Upper lobe of left lung (tissue), 6 donors: ENCODE data around the gene GPR180. TPM values are rescaled to one million over a fixed set of nuclear protein-coding genes. Genes with fewer than 3 reads are reported as not detected.

Source experiments
- ATAC-seq, 2 donors: fragments of 200-7000 bp; cut with Tn5 transposase; one replicate each; pipeline ENCODE4 v1.9.1; 2022; ENCODE audit warnings: mild to moderate bottlenecking in 2 of 2, moderate library complexity in 2 of 2; ENCODE audit not compliant: low FRiP score in 2 of 2
- DNase-seq, 2 donors: peaks; one replicate each; pipeline ENCODE4 v3.0.0-alpha.2; 2019 to 2020
- H3K27ac ChIP-seq, 4 donors: fragments of 200-600 bp; sonication (generic); one replicate each; pipeline ENCODE4 v1.5.1; 2016 to 2019
- H3K27me3 ChIP-seq, 4 donors: fragments of 200-600 bp; sonication (generic); one replicate each; pipeline ENCODE4 v1.5.1; 2017 to 2019
- H3K36me3 ChIP-seq, 4 donors: fragments of 200-600 bp; sonication (generic); one replicate each; pipeline ENCODE4 v1.5.1; 2016 to 2019
- H3K4me1 ChIP-seq, 4 donors: fragments of 200-600 bp; sonication (generic); one replicate each; pipeline ENCODE4 v1.5.1; 2018 to 2019
- H3K4me3 ChIP-seq, 4 donors: fragments of 200-600 bp; sonication (generic); one replicate each; pipeline ENCODE4 v1.5.1; 2017 to 2019; ENCODE audit warnings: mild to moderate bottlenecking in 2 of 4, moderate library complexity in 1 of 4
- H3K9me3 ChIP-seq, 4 donors: fragments of 200-600 bp; sonication (generic); one replicate each; pipeline ENCODE4 v1.5.1; 2018 to 2019
- CTCF ChIP-seq, 6 experiments: fragments of 450-650 bp in 4 of 6; fragments of 200-600 bp in 2 of 6; sonication (generic) in 2 of 6; IDR thresholded peaks; one replicate each; pipeline ENCODE4 v1.5.1; 2016 to 2019; ENCODE audit warnings: antibody characterized with exemption in 6 of 6
- EP300 ChIP-seq, 4 donors: sonication (generic); formaldehyde crosslinking; IDR thresholded peaks; one replicate each; pipeline ENCODE4 v1.5.1; 2017; ENCODE audit warnings: antibody characterized with exemption in 4 of 4, control low read depth in 2 of 4
- POLR2A ChIP-seq, 4 donors: fragments of 450-650 bp; IDR thresholded peaks; one replicate each; pipeline ENCODE4 v1.5.1; 2016 to 2017; ENCODE audit warnings: antibody characterized with exemption in 4 of 4, mild to moderate bottlenecking in 2 of 4
- POLR2AphosphoS5 ChIP-seq, 2 donors: sonication (generic); formaldehyde crosslinking; IDR thresholded peaks; one replicate each; pipeline ENCODE4 v1.5.1; 2017; ENCODE audit warnings: antibody characterized with exemption in 2 of 2
- WGBS, 2 donors: methylation state at CpG; one replicate each; pipeline ENCODE4 v1.1.5; 2017 to 2018; 5-methylcytosine and 5-hydroxymethylcytosine counted together
- total RNA-seq, 6 donors: library from RNA; depleted of rRNA in 4 of 6; stranded (reverse); fragments of >200 nt in 4 of 6; gene quantifications; one replicate each; pipeline versions ENCODE4 v1.1.0 to v1.2.1, GENCODE V29; 2016 to 2021
- donor health status: DM: no; HTN: no; CAD: no; lungs with moderate emphysema.
- donor health status: DM: no; HTN: yes; CAD: no; lungs with severe emphysema.

The GPR180 gene
- total RNA-seq, 6 donors from 2014 or later, result 1.6 to 12.2 (median 3.3) TPM

GRCh38 chr13:94595001-94595949, 6.4 kb upstream of the GPR180 start:
- Histone ChIP-seq H3K36me3 (peaks cover 0 to 25% (median 5%) of the 10 kb centered on the region in 4 donors), H3K27ac (peak overlapping the region; percentile 64 to 89 (median 86)), H3K27me3 (no peaks in the 10 kb centered on the region), H3K4me1 (peaks cover 14 to 26% (median 17%) of the 10 kb centered on the region in 4 donors), H3K4me3 (peak overlapping the region; percentile 70 to 90 (median 84)), H3K9me3 (no peaks in the 10 kb centered on the region)
- ATAC-seq (peak; percentile 72 to 78), DNase-seq (peak in 1 of 2 donors; percentile 39)
- 7 to 9% methylated on average over 16 of the region's 16 CpGs for WGBS, 2 donors
- TF ChIP-seq CTCF (IDR thresholded peaks at IDR 0.05) (no peak), POLR2AphosphoS5 (IDR thresholded peaks at IDR 0.05) (no peak), POLR2A (IDR thresholded peaks at IDR 0.05) (no peak), EP300 (IDR thresholded peaks at IDR 0.05) (no peak)

GRCh38 chr13:94595950-94596574, 5.6 kb upstream of the GPR180 start, which contains the start of gene TGDS:
TSS of gene TGDS (minus strand) at chr13:94596152. CDS start at chr13:94596136, 16 bp downstream.
- no peak for TF ChIP-seq EP300 (IDR thresholded peaks at IDR 0.05)
- peak; percentile 84 to 93 for TF ChIP-seq POLR2AphosphoS5 (IDR thresholded peaks at IDR 0.05)
- peak in 3 of 4 donors; percentile 41 to 83 (median 71) for TF ChIP-seq POLR2A (IDR thresholded peaks at IDR 0.05)
- peak in 3 of 6 experiments; percentile 18 to 33 (median 24) for TF ChIP-seq CTCF (IDR thresholded peaks at IDR 0.05)
- peaks cover 14 to 26% (median 17%) of the 10 kb centered on the region in 4 donors for H3K4me1 ChIP-seq
- peak within 1 kb of the TSS; percentile 64 to 89 (median 86) for H3K27ac ChIP-seq
- ATAC-seq, result peak; percentile 100
- DNase-seq, result peak; percentile 96 to 97
- peak within 1 kb of the TSS; percentile 70 to 90 (median 84) for H3K4me3 ChIP-seq
- H3K36me3 ChIP-seq, result peaks cover 0 to 18% (median 5%) of the 10 kb centered on the region in 4 donors
- H3K9me3 ChIP-seq, result no peaks in the 10 kb centered on the region
- 1 to 3% methylated on average over 25 to 41 of the region's 41 CpGs for WGBS, 2 donors
- H3K27me3 ChIP-seq, result no peaks in the 10 kb centered on the region

- Histone ChIP-seq H3K36me3 (peaks cover 0 to 13% (median 5%) of the 10 kb centered on the region in 4 donors), H3K4me1 (peaks cover 14 to 26% (median 19%) of the 10 kb centered on the region in 4 donors), H3K9me3 (no peaks in the 10 kb centered on the region), H3K4me3 (peak overlapping the region in 3 of 4 donors; percentile 70 to 90 (median 78)), H3K27me3 (no peaks in the 10 kb centered on the region), H3K27ac (peak overlapping the region in 1 of 4 donors; percentile 89)
- no peak for DNase-seq
- WGBS, 2 donors, result 72 to 76% methylated on average over 20 of the region's 20 CpGs
- ATAC-seq, result no peak
- no peak for TF ChIP-seq CTCF (IDR thresholded peaks at IDR 0.05)
- no peak for TF ChIP-seq POLR2AphosphoS5 (IDR thresholded peaks at IDR 0.05)
- TF ChIP-seq POLR2A (IDR thresholded peaks at IDR 0.05), result no peak
- TF ChIP-seq EP300 (IDR thresholded peaks at IDR 0.05), result no peak
These were observed 5.1 kb upstream of the GPR180 start for GRCh38 chr13:94596575-94596971.

GRCh38 chr13:94598281-94598680, 3.4 kb upstream of the GPR180 start:
- TF ChIP-seq POLR2AphosphoS5 (IDR thresholded peaks at IDR 0.05), result no peak
- TF ChIP-seq POLR2A (IDR thresholded peaks at IDR 0.05), result no peak
- TF ChIP-seq CTCF (IDR thresholded peaks at IDR 0.05), result no peak
- TF ChIP-seq EP300 (IDR thresholded peaks at IDR 0.05), result no peak
- WGBS, 2 donors, result 93 to 99% methylated on average over 3 of the region's 3 CpGs
- no peaks in the 10 kb centered on the region for H3K9me3 ChIP-seq
- H3K27ac ChIP-seq, result no peak overlapping the region
- no peak overlapping the region for H3K4me3 ChIP-seq
- DNase-seq (no peak), ATAC-seq (no peak)
- H3K4me1 ChIP-seq, result peaks cover 18 to 38% (median 21%) of the 10 kb centered on the region in 4 donors
- H3K27me3 ChIP-seq, result no peaks in the 10 kb centered on the region
- no peaks in the 10 kb centered on the region for H3K36me3 ChIP-seq
